Right atrium auricular region (tissue), 2 donors: ENCODE data around the gene ELAVL2. TPM values are rescaled to one million over a fixed set of nuclear protein-coding genes. Genes with fewer than 3 reads are reported as not detected.

ENCODE experiments used
- DNase-seq: peaks from one replicate; pipeline ENCODE4 v3.0.0-alpha.2; 2019; ENCODE audit warnings: low spot score
- H3K27ac ChIP-seq, 2 donors: fragments of 200-600 bp; sonication (generic); 1 replicate in 1 of 2; 2 replicates in 1 of 2; pipeline ENCODE4 v1.5.1; 2016 to 2019
- H3K27me3 ChIP-seq, 2 donors: fragments of 200-600 bp; sonication (generic); one replicate each; pipeline versions ENCODE4 v1.5.1 to v1.6.0; 2017 to 2019
- H3K36me3 ChIP-seq: fragments of 200-600 bp; sonication (generic); one replicate; pipeline ENCODE4 v1.5.1; 2016
- H3K4me1 ChIP-seq, 2 donors: fragments of 200-600 bp; sonication (generic); one replicate each; pipeline versions ENCODE4 v1.5.1 to v1.6.0; 2017 to 2019
- H3K4me3 ChIP-seq, 2 donors: fragments of 200-600 bp; sonication (generic); 1 replicate in 1 of 2; 2 replicates in 1 of 2; pipeline ENCODE4 v1.5.1; 2017 to 2019; ENCODE audit warnings: mild to moderate bottlenecking in 1 of 2, moderate library complexity in 1 of 2
- H3K9me3 ChIP-seq, 2 donors: fragments of 200-600 bp; sonication (generic); one replicate each; pipeline ENCODE4 v1.5.1; 2019
- total RNA-seq, 2 donors: library from RNA; depleted of rRNA; stranded (reverse); fragments of >200 nt; gene quantifications; one replicate each; pipeline ENCODE4 v1.1.0, GENCODE V29; 2016
- TF ChIP-seq, protein P1 (sequence below), 2 donors: fragments of 200-600 bp; sonication (generic); IDR thresholded peaks; one replicate each; pipeline ENCODE4 v1.5.1; 2019; ENCODE audit warnings: antibody characterized with exemption in 2 of 2

Gene ELAVL2
- total RNA-seq, 2 donors from 2014 or later = 0.24 TPM; not detected in 1

DNA sequence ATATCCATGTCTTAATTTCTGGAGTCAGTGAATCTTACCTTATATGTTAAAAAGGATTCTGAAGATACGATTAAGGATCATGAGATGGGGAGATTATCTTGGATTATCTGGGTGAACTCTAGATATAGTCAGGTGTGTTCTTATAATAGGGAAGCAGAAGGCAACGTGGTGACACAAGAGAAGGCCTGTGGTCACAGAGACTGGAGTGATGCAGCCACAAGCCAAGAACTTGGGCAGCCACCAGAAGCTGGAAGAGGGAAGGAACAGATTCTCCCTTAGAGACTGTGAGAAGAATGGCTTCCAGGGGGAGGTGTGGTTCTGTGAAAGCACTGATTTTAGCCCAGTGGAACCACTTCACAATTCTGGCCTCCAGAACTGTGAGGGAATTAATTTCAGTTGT, 177.4 kb downstream of the ELAVL2 start:
- Histone ChIP-seq H3K27ac (no peak overlapping the region), H3K27me3 (no peaks in the 10 kb centered on the region), H3K36me3 (no peaks in the 10 kb centered on the region), H3K9me3 (no peaks in the 10 kb centered on the region), H3K4me1 (no peaks in the 10 kb centered on the region), H3K4me3 (no peak overlapping the region)
- TF ChIP-seq, protein P1, sequence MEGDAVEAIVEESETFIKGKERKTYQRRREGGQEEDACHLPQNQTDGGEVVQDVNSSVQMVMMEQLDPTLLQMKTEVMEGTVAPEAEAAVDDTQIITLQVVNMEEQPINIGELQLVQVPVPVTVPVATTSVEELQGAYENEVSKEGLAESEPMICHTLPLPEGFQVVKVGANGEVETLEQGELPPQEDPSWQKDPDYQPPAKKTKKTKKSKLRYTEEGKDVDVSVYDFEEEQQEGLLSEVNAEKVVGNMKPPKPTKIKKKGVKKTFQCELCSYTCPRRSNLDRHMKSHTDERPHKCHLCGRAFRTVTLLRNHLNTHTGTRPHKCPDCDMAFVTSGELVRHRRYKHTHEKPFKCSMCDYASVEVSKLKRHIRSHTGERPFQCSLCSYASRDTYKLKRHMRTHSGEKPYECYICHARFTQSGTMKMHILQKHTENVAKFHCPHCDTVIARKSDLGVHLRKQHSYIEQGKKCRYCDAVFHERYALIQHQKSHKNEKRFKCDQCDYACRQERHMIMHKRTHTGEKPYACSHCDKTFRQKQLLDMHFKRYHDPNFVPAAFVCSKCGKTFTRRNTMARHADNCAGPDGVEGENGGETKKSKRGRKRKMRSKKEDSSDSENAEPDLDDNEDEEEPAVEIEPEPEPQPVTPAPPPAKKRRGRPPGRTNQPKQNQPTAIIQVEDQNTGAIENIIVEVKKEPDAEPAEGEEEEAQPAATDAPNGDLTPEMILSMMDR (IDR thresholded peaks at IDR 0.05) = no peak
- DNase-seq = no peak

DNA sequence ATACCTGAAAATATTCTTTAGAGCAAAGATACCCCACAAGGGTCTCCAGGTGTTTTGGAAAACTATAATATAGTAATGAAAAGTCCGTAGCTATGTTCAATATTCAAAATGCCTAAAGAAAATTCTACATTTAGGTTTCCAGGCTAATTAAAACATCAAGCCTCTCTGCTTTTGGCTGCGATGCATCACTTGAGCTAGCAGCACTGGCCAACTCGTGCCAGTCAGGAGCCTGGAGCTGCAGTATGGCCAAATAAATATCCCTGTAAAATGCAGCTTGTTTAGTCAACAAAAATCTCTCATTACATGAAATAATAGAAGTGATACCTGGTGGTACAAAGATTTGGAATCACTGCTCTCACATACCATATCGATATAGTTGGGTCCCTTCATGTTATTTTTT, 181.1 kb downstream of the ELAVL2 start:
- no peaks in the 10 kb centered on the region for H3K36me3 ChIP-seq
- no peak overlapping the region for H3K4me3 ChIP-seq
- no peak overlapping the region for H3K27ac ChIP-seq
- no peaks in the 10 kb centered on the region for H3K9me3 ChIP-seq
- no peak for DNase-seq
- no peaks in the 10 kb centered on the region for H3K4me1 ChIP-seq
- TF ChIP-seq, protein P1 (IDR thresholded peaks at IDR 0.05) = no peak
- H3K27me3 ChIP-seq = no peaks in the 10 kb centered on the region

DNA sequence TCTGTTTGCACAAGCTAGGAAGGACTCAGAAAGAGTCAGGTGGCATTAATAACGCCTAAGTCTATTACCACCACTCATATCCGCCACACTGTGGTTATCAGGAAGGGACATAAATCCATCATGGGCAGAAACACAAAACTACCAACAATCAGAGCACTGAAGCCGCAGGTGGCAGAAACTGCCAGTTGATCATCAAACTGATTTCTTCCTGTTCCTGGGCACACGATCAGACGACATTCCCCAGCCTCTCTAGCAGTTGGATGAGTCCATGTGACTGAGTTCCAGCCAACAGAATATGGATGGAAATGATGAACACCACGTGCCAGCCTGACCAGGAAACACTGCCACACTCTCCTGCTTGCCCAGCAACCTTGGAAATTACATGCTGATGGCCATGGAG, 181.7 kb downstream of the ELAVL2 start:
- H3K27ac ChIP-seq = no peak overlapping the region
- TF ChIP-seq, protein P1 (IDR thresholded peaks at IDR 0.05) = no peak
- no peaks in the 10 kb centered on the region for H3K9me3 ChIP-seq
- no peaks in the 10 kb centered on the region for H3K4me1 ChIP-seq
- H3K36me3 ChIP-seq = no peaks in the 10 kb centered on the region
- no peak for DNase-seq
- no peaks in the 10 kb centered on the region for H3K27me3 ChIP-seq
- H3K4me3 ChIP-seq = no peak overlapping the region

GRCh38 chr9:23643656-23644258, 182.3 kb downstream of the ELAVL2 start:
- H3K27me3 ChIP-seq = no peaks in the 10 kb centered on the region
- H3K4me3 ChIP-seq = no peak overlapping the region
- H3K9me3 ChIP-seq = no peaks in the 10 kb centered on the region
- H3K4me1 ChIP-seq = no peaks in the 10 kb centered on the region
- DNase-seq = no peak
- no peaks in the 10 kb centered on the region for H3K36me3 ChIP-seq
- TF ChIP-seq, protein P1 (IDR thresholded peaks at IDR 0.05) = no peak
- H3K27ac ChIP-seq = no peak overlapping the region
